AG20443 (cell line): ENCODE results near the gene PCDHA7.
A peak's percentile ranks its signal among the peaks of the same experiment; 100 is the strongest.
"Not testable (repeated sequence)": the region's sequence is repeated elsewhere in the genome, so short reads cannot be mapped to it uniquely, and the experiment has no call there.

Source experiments
- DNase-seq: peaks from one replicate; pipeline ENCODE4 v3.0.0; 2012; ENCODE audit warnings: low spot score, mixed read lengths

Gene PCDHA7, protein sequence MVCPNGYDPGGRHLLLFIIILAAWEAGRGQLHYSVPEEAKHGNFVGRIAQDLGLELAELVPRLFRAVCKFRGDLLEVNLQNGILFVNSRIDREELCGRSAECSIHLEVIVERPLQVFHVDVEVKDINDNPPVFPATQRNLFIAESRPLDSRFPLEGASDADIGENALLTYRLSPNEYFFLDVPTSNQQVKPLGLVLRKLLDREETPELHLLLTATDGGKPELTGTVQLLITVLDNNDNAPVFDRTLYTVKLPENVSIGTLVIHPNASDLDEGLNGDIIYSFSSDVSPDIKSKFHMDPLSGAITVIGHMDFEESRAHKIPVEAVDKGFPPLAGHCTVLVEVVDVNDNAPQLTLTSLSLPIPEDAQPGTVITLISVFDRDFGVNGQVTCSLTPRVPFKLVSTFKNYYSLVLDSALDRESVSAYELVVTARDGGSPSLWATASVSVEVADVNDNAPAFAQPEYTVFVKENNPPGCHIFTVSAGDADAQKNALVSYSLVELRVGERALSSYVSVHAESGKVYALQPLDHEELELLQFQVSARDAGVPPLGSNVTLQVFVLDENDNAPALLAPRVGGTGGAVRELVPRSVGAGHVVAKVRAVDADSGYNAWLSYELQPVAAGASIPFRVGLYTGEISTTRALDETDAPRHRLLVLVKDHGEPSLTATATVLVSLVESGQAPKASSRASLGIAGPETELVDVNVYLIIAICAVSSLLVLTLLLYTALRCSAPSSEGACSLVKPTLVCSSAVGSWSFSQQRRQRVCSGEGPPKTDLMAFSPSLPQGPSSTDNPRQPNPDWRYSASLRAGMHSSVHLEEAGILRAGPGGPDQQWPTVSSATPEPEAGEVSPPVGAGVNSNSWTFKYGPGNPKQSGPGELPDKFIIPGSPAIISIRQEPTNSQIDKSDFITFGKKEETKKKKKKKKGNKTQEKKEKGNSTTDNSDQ

DNA sequence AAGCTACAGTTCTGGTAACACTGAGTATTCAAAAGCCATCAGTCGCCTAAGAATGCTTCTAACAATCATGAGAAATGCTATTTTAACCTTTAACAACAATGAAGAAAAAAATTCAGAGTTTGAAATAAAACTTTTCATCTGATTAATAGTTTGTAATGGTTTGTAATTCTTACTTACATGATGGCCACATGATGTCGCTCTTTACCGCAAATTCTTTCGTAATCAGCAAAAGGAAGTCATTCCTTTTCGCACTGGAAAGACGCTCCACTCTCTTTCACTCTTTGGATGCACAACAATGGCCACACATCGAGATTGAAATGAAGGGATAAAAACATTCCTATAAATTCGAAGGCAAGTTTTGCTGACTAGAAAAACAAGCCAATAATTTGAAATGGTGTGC, at the start of gene PCDHA7:
TSS of gene PCDHA7 (plus strand) at position 277 of the 400 bp plus-strand sequence. CDS start at position 392, 115 bp downstream.
- peak; percentile 23 for DNase-seq

DNA sequence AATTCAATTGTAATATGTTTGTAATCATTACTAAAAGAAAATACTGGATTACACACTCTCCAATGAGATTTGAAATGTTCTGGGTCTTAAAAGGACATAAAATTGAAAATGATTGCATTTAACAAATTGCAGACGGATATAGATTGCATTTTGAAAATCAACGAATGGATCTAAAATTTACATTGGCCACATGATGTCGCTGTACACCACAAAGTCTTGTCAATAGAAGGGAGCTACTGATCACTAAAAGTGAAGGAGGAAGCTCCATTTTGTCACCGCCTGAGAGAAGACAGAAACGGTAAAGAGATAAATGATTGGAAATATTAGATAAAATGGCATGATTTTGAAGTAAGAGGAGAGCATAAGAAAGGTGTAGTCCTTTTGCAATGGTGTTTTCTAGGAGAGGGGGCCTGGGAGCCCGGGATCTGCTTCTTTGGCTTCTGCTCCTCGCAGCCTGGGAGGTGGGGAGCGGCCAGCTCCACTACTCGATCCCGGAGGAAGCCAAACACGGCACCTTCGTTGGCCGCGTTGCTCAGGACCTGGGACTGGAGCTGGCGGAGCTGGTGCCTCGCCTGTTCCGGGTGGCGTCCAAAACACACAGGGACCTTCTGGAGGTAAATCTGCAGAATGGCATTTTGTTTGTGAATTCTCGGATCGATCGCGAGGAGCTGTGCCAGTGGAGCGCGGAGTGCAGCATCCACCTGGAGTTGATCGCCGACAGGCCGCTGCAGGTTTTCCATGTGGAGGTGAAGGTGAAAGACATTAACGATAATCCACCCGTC, 48.0 kb upstream of the PCDHA7 start, which contains the start of gene PCDHA1:
TSS of gene PCDHA1 (plus strand) at position 236 of the 782 bp plus-strand sequence.
- no peak for DNase-seq

DNA sequence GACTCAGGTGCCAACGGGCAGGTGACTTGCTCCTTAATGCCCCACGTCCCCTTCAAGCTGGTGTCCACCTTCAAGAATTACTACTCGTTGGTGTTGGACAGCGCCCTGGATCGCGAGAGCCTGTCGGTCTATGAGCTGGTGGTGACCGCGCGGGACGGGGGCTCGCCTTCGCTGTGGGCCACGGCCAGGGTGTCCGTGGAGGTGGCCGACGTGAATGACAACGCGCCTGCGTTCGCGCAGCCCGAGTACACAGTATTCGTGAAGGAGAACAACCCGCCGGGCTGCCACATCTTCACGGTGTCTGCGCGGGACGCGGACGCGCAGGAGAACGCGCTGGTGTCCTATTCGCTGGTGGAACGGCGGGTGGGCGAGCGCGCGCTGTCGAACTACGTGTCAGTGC, 46.6 kb upstream of the PCDHA7 start:
- not testable (repeated sequence) for DNase-seq

DNA sequence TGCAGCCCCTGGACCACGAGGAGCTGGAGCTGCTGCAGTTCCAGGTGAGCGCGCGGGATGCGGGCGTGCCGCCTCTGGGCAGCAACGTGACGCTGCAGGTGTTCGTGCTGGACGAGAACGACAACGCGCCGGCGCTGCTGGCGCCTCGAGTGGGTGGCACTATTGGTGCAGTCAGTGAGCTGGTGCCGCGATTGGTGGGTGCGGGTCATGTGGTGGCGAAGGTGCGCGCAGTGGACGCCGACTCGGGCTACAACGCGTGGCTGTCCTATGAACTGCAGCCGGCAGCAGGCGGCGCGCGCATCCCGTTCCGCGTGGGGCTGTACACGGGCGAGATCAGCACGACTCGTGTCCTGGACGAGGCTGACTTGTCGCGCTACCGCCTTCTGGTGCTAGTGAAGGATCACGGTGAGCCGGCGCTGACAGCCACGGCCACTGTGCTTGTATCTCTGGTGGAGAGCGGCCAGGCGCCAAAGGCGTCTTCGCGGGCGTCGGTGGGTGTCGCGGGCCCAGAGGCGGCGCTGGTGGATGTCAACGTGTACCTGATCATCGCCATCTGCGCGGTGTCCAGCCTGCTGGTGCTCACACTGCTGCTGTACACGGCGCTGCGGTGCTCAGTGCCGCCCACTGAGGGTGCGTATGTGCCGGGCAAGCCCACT, 46.1 kb upstream of the PCDHA7 start:
- not testable (repeated sequence) for DNase-seq

DNA sequence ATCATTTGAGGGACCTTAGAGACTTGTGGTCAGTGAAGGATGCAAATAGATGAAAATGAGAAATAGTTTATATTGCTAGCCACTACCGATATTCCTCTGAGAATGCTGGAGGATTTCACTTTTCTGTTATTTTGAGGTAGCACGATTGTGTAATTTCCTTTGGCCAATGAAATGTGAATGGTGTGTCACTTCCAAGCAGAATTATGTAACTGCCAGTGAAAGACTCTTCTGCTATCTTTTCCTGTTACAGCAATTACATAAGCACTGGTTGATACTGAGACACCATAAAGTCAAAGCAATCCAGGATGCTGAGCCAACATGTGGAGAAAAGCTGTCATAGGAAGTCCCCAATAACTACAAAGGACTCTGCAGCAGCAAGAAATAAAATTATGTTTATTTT, 43.0 kb upstream of the PCDHA7 start:
- no peak for DNase-seq

DNA sequence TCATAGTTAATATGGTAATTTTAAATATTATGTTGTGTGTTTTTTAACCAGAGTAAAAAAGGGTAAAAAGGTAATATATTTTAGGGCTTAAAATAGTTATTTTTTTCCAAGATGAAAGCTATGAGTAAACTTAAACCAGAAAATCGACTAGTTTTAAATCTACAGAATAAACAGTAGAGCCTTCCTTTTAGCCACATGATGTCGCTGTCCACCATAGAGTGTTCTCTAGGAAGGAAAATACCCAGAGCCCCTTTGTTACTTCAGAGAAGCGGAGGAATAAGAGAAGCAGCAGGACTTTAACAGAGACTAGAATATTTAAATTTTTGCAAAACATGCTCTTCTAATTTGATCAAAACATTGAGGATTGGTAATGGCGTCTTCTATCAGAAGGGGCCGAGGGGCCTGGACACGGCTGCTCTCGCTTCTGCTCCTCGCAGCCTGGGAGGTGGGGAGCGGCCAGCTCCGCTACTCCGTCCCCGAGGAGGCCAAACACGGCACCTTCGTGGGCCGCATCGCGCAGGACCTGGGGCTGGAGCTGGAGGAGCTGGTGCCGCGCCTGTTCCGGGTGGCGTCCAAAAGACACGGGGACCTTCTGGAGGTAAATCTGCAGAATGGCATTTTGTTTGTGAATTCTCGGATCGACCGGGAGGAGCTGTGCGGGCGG, 39.3 kb upstream of the PCDHA7 start, which contains the start of gene PCDHA2:
TSS of gene PCDHA2 (plus strand) at position 258 of the 664 bp plus-strand sequence.
- no peak for DNase-seq

DNA sequence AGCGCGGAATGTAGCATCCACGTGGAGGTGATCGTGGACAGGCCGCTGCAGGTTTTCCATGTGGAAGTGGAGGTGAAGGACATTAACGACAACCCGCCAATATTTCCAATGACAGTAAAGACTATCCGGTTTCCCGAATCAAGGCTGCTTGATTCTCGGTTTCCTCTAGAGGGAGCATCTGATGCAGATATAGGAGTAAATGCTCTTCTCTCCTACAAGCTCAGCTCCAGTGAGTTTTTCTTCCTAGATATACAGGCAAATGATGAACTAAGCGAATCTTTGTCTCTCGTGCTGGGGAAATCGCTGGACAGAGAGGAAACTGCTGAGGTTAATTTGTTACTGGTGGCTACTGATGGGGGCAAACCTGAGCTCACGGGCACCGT, 38.8 kb upstream of the PCDHA7 start:
- DNase-seq, result peak; percentile 16

DNA sequence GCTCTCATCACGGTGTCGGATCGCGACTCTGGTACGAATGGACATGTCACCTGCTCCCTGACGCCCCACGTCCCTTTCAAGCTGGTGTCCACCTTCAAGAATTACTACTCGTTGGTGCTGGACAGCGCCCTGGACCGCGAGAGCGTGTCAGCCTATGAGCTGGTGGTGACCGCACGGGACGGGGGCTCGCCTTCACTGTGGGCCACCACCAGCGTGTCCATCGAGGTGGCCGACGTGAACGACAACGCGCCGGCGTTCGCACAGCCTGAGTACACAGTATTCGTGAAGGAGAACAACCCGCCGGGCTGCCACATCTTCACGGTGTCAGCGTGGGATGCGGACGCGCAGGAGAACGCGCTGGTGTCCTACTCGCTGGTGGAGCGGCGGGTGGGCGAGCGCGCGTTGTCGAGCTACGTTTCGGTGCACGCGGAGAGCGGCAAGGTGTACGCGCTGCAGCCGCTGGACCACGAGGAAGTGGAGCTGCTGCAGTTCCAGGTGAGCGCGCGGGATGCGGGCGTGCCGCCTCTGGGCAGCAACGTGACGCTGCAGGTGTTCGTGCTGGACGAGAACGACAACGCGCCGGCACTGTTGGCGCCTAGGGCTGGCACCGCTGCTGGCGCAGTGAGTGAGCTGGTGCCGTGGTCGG, 37.9 kb upstream of the PCDHA7 start:
- not testable (repeated sequence) for DNase-seq

DNA sequence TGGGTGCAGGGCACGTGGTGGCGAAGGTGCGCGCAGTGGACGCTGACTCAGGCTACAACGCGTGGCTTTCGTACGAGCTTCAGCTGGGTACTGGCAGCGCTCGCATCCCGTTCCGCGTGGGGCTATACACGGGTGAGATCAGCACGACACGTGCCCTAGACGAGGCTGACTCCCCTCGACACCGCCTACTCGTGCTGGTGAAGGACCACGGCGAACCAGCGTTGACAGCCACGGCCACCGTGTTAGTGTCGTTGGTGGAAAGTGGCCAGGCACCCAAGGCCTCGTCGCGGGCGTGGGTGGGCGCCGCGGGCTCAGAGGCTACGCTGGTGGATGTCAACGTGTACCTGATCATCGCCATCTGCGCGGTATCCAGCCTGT, 37.4 kb upstream of the PCDHA7 start:
- DNase-seq, result no peak

DNA sequence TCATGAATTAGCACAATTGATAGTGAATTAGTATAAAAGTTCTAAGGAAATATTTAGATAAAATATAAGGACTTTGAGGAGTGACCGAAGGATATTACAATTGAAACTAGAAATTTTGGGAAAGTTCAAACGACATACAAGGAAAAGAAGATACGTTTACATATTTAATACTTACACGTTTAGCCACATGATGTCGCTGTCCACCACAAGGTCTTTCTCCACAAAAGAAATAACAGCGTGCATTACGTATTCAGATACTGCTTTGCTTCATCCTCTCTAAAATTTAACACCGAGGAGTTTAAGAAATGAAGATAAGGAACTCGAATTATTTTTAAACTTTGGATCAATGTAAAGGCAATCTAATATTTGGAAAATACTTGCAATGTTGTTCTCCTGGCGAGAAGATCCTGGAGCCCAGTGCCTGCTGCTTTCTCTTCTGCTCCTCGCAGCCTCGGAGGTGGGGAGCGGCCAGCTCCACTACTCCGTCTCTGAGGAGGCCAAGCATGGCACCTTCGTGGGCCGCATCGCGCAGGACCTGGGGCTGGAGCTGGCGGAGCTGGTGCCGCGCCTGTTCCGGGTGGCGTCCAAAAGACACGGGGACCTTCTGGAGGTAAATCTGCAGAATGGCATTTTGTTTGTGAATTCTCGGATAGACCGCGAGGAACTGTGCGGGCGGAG, 33.1 kb upstream of the PCDHA7 start, which contains the start of gene PCDHA3:
TSS of gene PCDHA3 (plus strand) at position 242 of the 678 bp plus-strand sequence.
- DNase-seq, result no peak

DNA sequence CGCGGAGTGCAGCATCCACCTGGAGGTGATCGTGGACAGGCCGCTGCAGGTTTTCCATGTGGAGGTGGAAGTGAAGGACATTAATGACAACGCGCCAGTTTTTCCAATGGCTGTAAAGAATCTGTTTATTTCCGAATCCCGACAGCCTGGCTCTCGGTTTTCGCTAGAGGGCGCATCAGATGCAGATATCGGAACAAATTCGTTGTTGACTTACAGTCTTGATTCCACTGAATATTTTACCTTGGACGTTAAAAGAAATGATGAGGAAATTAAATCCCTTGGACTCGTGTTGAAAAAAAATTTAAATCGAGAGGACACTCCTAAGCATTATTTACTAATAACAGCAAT, 32.6 kb upstream of the PCDHA7 start:
- DNase-seq, result no peak

DNA sequence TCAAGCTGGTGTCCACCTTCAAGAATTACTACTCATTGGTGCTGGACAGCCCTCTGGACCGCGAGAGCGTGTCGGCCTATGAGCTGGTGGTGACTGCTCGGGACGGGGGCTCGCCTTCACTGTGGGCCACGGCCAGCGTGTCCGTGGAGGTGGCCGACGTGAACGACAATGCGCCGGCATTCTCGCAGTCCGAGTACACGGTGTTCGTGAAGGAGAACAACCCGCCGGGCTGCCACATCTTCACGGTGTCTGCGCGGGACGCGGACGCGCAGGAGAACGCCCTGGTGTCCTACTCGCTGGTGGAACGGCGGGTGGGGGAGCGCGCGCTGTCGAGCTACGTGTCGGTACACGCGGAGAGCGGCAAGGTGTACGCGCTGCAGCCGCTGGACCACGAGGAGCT, 31.7 kb upstream of the PCDHA7 start:
- not testable (repeated sequence) for DNase-seq

DNA sequence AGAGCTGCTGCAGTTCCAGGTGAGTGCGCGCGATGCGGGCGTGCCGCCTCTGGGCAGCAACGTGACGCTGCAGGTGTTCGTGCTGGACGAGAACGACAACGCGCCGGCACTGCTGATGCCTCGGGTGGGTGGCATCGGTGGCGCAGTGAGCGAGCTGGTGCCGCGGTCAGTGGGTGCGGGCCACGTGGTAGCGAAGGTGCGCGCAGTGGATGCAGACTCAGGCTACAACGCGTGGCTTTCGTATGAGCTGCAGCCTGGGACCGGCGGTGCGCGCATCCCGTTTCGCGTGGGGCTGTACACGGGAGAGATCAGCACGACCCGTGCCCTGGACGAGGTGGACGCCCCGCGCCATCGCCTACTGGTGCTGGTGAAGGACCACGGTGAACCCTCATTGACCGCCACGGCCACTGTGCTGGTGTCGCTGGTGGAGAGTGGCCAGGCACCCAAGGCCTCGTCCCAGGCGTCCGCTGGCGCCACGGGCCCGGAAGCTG, 31.2 kb upstream of the PCDHA7 start:
- DNase-seq, result no peak

DNA sequence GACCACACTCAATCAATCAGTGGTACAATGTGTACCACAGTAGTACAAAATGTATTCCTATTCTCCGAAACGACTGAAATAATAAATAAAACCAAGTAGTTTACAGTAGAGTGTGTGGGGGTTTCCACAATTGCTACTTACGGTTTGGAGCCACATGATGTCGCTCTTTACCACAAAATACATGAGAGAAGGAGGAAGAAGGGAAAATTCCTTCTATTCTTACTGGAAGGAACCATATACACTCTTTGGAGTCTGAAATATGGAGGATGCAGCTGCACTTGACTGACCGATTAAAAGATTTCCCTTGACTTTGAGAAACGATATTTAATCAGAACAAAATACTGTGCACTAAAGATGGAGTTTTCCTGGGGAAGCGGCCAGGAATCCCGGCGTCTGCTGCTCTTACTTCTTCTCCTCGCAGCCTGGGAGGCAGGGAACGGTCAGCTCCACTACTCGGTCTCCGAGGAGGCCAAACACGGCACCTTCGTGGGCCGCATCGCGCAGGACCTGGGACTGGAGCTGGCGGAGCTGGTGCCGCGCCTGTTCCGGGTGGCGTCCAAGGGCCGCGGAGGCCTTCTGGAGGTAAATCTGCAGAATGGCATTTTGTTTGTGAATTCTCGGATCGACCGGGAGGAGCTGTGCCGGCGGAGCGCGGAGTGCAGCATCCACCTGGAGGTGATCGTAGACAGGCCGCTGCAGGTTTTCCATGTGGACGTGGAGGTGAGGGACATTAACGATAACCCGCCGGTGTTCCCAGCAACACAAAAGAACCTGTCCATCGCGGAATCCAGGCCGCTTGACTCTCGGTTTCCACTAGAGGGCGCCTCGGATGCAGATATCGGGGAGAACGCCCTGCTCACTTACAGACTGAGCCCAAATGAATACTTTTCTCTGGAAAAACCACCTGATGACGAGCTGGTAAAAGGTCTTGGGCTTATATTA, 27.0 kb upstream of the PCDHA7 start, which contains the start of gene PCDHA4:
TSS of gene PCDHA4 (plus strand) at position 235 of the 942 bp plus-strand sequence.
- DNase-seq, result no peak

DNA sequence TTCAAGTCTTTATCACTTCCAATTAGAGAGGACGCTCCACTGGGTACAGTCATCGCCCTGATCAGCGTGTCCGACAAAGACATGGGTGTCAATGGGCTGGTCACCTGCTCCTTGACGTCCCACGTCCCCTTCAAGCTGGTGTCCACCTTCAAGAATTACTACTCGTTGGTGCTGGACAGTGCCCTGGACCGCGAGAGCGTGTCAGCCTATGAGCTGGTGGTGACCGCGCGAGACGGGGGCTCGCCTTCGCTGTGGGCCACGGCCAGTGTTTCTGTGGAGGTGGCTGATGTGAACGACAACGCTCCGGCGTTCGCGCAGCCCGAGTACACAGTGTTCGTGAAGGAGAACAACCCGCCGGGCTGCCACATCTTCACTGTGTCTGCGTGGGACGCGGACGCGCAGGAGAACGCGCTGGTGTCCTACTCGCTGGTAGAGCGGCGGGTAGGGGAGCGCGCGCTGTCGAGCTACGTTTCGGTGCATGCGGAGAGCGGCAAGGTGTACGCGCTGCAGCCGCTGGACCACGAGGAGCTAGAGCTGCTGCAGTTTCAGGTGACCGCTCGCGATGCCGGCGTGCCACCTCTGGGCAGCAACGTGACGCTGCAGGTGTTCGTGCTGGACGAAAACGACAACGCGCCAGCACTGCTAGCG, 25.7 kb upstream of the PCDHA7 start:
- DNase-seq, result not testable (repeated sequence)

DNA sequence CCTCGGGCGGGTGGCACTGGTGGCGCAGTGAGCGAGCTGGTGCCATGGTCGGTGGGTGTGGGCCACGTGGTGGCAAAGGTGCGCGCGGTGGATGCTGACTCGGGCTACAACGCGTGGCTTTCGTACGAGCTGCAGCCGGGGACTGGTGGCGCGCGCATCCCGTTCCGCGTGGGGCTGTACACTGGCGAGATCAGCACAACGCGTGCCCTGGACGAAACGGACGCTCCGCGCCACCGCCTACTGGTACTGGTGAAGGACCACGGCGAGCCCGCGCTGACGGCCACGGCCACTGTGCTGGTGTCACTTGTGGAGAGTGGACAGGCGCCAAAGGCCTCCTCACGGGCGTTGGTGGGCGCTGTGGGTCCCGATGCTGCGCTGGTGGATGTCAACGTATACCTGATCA, 25.2 kb upstream of the PCDHA7 start:
- DNase-seq, result no peak

DNA sequence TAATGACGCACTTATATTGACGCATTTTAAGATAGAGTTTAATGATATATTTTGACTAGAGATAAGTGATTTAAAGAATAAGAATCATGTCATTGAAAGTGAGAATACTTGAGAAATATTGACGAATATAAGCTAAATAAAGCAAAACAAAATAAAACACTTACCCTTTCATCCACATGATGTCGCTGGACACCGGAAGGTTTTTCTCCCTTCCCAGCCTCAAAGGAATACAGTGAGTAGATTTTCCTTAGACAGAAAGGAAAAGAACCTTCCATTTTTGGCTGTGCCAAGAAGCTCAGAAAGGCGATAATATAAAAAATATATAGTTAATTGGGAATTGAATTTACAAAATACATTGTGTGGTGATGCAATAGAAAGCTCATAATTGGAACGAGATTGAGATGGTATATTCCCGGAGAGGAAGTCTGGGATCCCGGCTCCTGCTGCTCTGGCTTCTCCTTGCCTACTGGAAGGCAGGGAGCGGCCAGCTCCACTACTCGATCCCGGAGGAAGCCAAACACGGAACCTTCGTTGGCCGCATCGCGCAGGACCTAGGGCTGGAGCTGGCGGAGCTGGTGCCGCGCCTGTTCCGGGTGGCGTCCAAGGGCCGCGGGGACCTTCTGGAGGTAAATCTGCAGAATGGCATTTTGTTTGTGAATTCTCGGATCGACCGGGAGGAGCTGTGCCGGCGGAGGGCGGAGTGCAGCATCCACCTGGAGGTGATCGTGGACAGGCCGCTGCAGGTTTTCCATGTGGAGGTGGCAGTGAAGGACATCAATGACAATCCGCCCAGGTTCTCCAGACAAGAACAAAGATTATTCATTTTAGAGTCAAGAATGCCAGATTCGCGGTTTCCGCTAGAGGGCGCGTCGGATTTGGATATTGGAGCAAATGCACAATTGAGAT, 12.4 kb upstream of the PCDHA7 start, which contains the start of gene PCDHA5:
TSS of gene PCDHA5 (plus strand) at position 239 of the 906 bp plus-strand sequence.
- no peak for DNase-seq
